Fibroblast of villous mesenchyme (primary cell): ENCODE results near the gene TLE6. TPM values are rescaled to one million over a fixed set of nuclear protein-coding genes. Genes with fewer than 3 reads are reported as not detected.
"Not testable (repeated sequence)": the region's sequence is repeated elsewhere in the genome, so short reads cannot be mapped to it uniquely, and the experiment has no call there.

ENCODE experiments used
- DNase-seq: peaks from one replicate; pipeline ENCODE4 v3.0.0-alpha.2; 2010; ENCODE audit warnings: low read depth
- H3K4me3 ChIP-seq: 2 replicates; pipeline ENCODE4 v1.5.1; 2011; ENCODE audit warnings: low read depth, mild to moderate bottlenecking, low read length
- total RNA-seq: library from RNA; depleted of rRNA; stranded (reverse); fragments of >200 nt; gene quantifications from 2 replicates; pipeline ENCODE4 v1.2.3, GENCODE V29; 2012
- TF ChIP-seq, protein P1 (sequence below): IDR thresholded peaks from 2 replicates; pipeline ENCODE4 v1.5.1; 2012; ENCODE audit warnings: low read depth, mild to moderate bottlenecking, low read length; ENCODE audit not compliant: insufficient read depth

Gene TLE6
- total RNA-seq, 1 donor = 1.7 TPM

DNA sequence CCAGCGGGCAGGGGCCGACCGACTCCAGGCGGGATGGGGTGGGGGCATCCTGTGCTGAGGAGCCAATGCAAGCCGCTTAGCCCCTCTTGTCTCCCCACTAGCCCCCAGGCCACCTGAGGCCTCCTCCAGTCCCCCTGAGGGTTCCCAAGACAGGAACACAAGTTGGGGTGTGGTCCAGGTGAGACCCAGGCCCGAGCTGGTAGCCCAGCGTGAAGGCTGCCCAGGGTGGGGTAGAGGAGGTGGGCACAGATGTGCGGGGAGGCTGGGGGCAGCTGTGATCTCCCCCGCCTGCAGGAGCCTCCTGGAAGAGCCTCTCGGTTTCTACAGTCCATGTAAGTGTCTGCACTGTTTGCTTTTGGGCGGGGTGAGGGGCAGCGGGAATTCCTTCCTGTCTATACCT lies 10.4 kb downstream of the TLE6 start:
- H3K4me3 ChIP-seq = no peak overlapping the region
- no peak for DNase-seq
- TF ChIP-seq, protein P1, sequence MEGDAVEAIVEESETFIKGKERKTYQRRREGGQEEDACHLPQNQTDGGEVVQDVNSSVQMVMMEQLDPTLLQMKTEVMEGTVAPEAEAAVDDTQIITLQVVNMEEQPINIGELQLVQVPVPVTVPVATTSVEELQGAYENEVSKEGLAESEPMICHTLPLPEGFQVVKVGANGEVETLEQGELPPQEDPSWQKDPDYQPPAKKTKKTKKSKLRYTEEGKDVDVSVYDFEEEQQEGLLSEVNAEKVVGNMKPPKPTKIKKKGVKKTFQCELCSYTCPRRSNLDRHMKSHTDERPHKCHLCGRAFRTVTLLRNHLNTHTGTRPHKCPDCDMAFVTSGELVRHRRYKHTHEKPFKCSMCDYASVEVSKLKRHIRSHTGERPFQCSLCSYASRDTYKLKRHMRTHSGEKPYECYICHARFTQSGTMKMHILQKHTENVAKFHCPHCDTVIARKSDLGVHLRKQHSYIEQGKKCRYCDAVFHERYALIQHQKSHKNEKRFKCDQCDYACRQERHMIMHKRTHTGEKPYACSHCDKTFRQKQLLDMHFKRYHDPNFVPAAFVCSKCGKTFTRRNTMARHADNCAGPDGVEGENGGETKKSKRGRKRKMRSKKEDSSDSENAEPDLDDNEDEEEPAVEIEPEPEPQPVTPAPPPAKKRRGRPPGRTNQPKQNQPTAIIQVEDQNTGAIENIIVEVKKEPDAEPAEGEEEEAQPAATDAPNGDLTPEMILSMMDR = no peak

DNA sequence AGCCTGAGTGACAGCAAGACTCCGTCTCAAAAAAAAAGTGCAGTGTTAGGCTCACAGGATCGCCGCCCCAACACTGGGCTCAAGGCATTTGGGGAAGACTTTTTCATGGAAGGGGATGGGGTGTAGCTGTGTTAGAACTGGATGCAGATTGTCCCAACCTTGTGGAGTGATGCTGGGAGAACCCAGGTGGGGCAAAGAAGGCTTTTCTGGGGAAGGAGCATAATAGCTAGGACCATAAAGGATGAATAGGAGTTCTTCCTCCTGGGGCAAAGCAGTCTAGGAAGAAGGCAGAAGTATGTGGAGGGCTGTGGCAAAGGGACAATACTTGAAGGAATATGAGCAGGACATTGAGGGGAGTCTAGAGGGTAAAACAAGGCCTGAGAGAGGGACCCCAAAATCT lies 11.2 kb downstream of the TLE6 start:
- H3K4me3 ChIP-seq = no peak overlapping the region
- TF ChIP-seq, protein P1 = no peak
- DNase-seq = no peak

DNA sequence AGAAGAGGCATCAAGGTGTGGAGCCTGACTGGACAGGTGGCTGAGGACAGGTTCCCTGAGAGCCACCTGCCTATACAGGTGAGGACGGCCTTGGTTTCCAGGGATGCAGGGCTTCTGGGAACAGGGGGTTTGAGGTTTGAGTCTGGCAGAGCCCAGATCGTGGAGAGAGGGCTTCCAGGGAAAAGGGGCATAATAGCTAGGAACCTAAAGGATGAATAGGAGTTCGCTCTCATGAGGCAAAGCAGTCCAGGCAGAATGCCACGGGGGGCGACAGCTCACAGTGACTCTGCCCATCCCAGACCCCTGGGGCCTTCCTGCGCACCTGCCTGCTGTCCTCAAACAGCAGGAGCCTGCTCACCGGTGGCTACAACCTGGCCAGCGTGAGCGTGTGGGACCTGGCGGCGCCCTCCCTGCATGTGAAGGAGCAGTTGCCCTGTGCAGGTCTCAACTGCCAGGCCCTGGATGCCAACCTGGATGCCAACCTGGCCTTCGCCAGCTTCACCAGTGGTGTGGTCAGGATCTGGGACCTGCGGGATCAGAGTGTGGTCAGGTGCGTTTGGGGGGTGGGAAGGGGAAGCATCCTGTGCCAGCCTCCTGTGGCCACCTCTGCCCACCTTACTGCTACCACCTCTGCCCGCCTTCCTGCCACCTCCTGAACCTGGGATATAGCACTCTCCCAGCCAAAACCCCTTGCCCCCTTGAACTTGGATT lies 12.0 kb downstream of the TLE6 start:
- no peak for DNase-seq
- no peak overlapping the region for H3K4me3 ChIP-seq
- TF ChIP-seq, protein P1 = no peak

DNA sequence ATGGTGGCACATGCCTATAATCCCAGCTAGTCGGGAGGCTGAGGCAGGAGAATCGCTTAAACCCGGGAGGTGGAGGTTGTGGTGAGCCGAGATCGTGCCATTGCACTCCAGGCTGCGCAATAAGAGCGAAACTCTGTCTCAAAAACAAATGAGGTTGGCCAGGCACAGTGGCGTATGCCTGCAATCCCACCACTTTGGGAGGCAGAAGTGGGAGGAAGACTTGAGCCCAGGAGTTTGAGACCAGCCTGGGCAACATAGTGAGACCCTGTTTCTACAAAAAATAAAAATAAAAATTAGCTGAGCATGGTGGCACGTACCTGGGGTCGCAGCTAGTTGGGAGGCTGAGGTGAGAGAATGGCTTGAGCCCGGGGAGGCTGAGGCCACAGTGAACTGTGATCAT lies 15.0 kb downstream of the TLE6 start:
- DNase-seq, H3K4me3 ChIP-seq: not testable (repeated sequence)

DNA sequence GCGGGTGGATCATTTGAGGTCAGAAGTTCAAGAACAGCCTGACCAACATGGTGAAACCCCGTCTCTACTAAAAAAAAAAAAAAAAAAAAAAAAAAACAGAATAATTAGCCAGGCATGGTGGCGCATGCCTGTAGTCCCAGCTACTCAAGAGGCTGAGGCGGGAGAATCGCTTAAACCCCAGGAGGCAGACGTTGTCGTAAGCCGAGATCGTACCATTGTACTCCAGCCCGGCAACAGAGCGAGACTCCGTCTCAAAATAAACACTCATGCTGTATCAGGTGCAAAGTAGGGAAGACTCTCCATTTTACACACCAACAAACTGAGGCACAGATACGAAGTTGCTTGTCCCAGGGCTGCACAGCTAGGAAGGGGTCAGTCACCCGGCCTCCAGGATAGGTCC lies 15.6 kb downstream of the TLE6 start:
- no peak for DNase-seq
- TF ChIP-seq, protein P1 = no peak
- H3K4me3 ChIP-seq = no peak overlapping the region

DNA sequence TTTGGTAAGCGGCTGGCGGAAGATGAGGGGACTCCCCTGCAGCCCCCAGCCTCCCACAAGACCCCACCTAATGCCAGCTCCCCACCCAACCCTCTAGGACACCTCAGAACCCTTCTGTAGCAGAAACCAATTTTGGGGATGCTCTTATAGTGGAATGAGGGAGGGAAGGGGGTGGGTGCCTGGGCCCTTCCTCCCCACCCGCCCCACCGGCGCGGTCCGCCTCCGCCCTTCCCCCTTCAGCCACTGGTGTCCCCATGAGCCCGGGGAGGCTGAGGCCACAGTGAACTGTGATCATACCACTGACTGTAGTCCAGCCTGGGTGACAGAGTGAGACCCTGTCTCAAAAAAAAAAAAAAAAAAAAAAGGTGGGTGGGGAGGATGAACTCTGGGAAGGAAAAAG lies 16.2 kb downstream of the TLE6 start:
- TF ChIP-seq, protein P1 = no peak
- no peak for DNase-seq
- no peak overlapping the region for H3K4me3 ChIP-seq

DNA sequence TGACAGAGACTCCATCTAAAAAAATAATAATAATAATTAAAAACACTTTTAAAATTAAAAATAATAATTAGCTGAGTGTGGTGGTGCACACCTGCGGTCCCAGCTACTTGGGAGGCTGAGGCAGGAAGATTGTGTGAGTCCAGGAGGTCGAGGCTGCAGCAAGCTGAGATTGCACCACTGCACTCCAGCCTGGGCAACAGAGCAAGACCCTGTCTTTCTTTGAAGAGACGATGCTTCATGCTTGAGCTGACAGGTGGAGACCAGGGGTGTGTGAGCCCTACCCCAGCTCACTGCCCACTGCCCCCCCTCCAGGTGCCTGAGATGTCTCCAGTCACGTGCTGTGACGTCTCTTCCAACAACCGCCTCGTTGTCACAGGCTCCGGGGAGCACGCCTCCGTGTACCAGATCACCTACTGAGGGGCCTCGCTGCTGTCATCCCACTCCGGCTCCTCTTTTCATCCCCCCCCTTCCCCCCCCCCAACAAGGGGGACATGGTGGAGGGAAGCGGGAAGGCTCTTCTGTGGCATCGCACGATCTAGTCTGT lies 17.3 kb downstream of the TLE6 start:
- TF ChIP-seq, protein P1 = no peak
- no peak overlapping the region for H3K4me3 ChIP-seq
- DNase-seq = no peak
